Neural cell (in vitro differentiated cells): ENCODE results near the gene RAG2. TPM values are rescaled to one million over a fixed set of nuclear protein-coding genes. Genes with fewer than 3 reads are reported as not detected.

ENCODE experiments used
- H2AFZ ChIP-seq: fragments of 200-600, 300-800 bp; sonication (generic), shearing (Covaris generic); 2 replicates; pipeline ENCODE4 v1.6.0; 2014; ENCODE audit warnings: low read depth, mild to moderate bottlenecking, antibody characterized with exemption, low read length, moderate library complexity
- H3F3A ChIP-seq: fragments of 200-600 bp; shearing (Covaris generic); 2 replicates; pipeline ENCODE4 v1.6.1; 2016; ENCODE audit warnings: mild to moderate bottlenecking, moderate library complexity, mixed read lengths, antibody characterized with exemption, low read length; ENCODE audit not compliant: insufficient read depth, poor library complexity, severe bottlenecking
- H3K27ac ChIP-seq: fragments of 200-600, 300-800 bp; sonication (generic), shearing (Covaris generic); 2 replicates; pipeline ENCODE4 v1.5.1; 2014; ENCODE audit warnings: mild to moderate bottlenecking, low read length, moderate library complexity
- H3K27me3 ChIP-seq: fragments of 300-800, 200-600 bp; sonication (generic), shearing (Covaris generic); 2 replicates; pipeline ENCODE4 v1.6.0; 2014; ENCODE audit warnings: mild to moderate bottlenecking, low read depth, low read length, moderate library complexity; ENCODE audit not compliant: insufficient read depth
- H3K36me3 ChIP-seq: fragments of 300-800, 200-600 bp; sonication (generic), shearing (Covaris generic); 2 replicates; pipeline ENCODE4 v1.5.1; 2014; ENCODE audit warnings: mild to moderate bottlenecking, antibody characterized with exemption, low read length, moderate library complexity; ENCODE audit not compliant: insufficient read depth
- H3K4me2 ChIP-seq: fragments of 300-800, 200-600 bp; sonication (generic), shearing (Covaris generic); 2 replicates; pipeline ENCODE4 v1.6.0; 2014; ENCODE audit warnings: mild to moderate bottlenecking, low read length
- H3K4me3 ChIP-seq: fragments of 300-800, 200-600 bp; sonication (generic), shearing (Covaris generic); 2 replicates; pipeline ENCODE4 v1.5.1; 2014; ENCODE audit warnings: mild to moderate bottlenecking, low read length, moderate library complexity
- H3K79me2 ChIP-seq: fragments of 200-600 bp; shearing (Covaris generic); replicated peaks from 2 replicates; pipeline ENCODE4 v1.6.0; 2014; ENCODE audit warnings: mild to moderate bottlenecking, low read length, moderate library complexity; ENCODE audit not compliant: insufficient read depth
- H3K9ac ChIP-seq: fragments of 300-800, 200-600 bp; sonication (generic), shearing (Covaris generic); 2 replicates; pipeline ENCODE4 v1.6.1; 2016; ENCODE audit warnings: mild to moderate bottlenecking, low read length, mixed read lengths
- H3K9me2 ChIP-seq: fragments of 200-600 bp; shearing (Covaris generic); 2 replicates; pipeline ENCODE4 v1.6.1; 2016; ENCODE audit warnings: mild to moderate bottlenecking, low read length, mixed read lengths; ENCODE audit not compliant: insufficient read depth
- H3K9me3 ChIP-seq: fragments of 200-600, 300-800 bp; sonication (generic), shearing (Covaris generic); 2 replicates; pipeline ENCODE4 v1.6.1; 2016; ENCODE audit warnings: mild to moderate bottlenecking, mixed run types, low read length, moderate library complexity, mixed read lengths
- H4K20me1 ChIP-seq: fragments of 200-600 bp; shearing (Covaris generic); 2 replicates; pipeline ENCODE4 v1.6.1; 2016; ENCODE audit warnings: mild to moderate bottlenecking, mixed run types; ENCODE audit not compliant: insufficient read depth
- CTCF ChIP-seq: fragments of 450-650 bp; IDR thresholded peaks from 2 replicates; pipeline ENCODE4 v1.5.1; 2014; ENCODE audit warnings: antibody characterized with exemption, mild to moderate bottlenecking, moderate library complexity; ENCODE audit not compliant: poor library complexity, severe bottlenecking
- EP300 ChIP-seq: fragments of 450-650 bp; conservative IDR thresholded peaks from 2 replicates; pipeline ENCODE4 v1.6.1; 2014; ENCODE audit warnings: antibody characterized with exemption, mild to moderate bottlenecking, moderate library complexity; ENCODE audit not compliant: poor library complexity, severe bottlenecking
- EZH2 ChIP-seq: fragments of 200-600, 300-800 bp; shearing (Covaris generic), sonication (generic); IDR thresholded peaks from 2 replicates; pipeline ENCODE4 v1.6.1; 2014; ENCODE audit warnings: antibody characterized with exemption, low read length, borderline replicate concordance, mild to moderate bottlenecking; ENCODE audit not compliant: insufficient read depth, poor library complexity, severe bottlenecking
- MXI1 ChIP-seq: fragments of 450-650 bp; conservative IDR thresholded peaks from 2 replicates; pipeline ENCODE4 v1.6.1; 2014; ENCODE audit warnings: antibody characterized with exemption, mild to moderate bottlenecking; ENCODE audit not compliant: poor library complexity, severe bottlenecking
- POLR2AphosphoS5 ChIP-seq: IDR thresholded peaks from 2 replicates; pipeline ENCODE4 v1.6.1; 2012
- RAD21 ChIP-seq: fragments of 450-650 bp; conservative IDR thresholded peaks from 2 replicates; pipeline ENCODE4 v1.6.1; 2014; ENCODE audit warnings: antibody characterized with exemption, mild to moderate bottlenecking, moderate library complexity
- REST ChIP-seq: IDR thresholded peaks from 2 replicates; pipeline ENCODE4 v1.6.1; 2012; ENCODE audit warnings: borderline replicate concordance
- SMC3 ChIP-seq: fragments of 450-650 bp; conservative IDR thresholded peaks from 2 replicates; pipeline ENCODE4 v1.6.1; 2014; ENCODE audit warnings: antibody characterized with exemption, mild to moderate bottlenecking, moderate library complexity; ENCODE audit not compliant: poor library complexity
- TAF1 ChIP-seq: IDR thresholded peaks from 2 replicates; pipeline ENCODE4 v1.6.1; 2012; ENCODE audit warnings: low read depth
- polyA plus RNA-seq: library from polyadenylated mRNA; depleted of rRNA; stranded (reverse); fragments of >200 nt; gene quantifications from 2 replicates; pipeline ENCODE4 v1.2.3, GENCODE V29; 2014

The RAG2 gene
- polyA plus RNA-seq, 1 donor from 2014 or later: not detected

GRCh38 chr11:36566407-36567053 lies 31.5 kb downstream of the RAG2 start:
- Histone ChIP-seq H3K27ac (no peak overlapping the region), H3K4me3 (no peak overlapping the region), H3K79me2 (no peaks in the 10 kb centered on the region), H3K9me2 (no peaks in the 10 kb centered on the region), H2AFZ (no peak overlapping the region), H3K36me3 (no peaks in the 10 kb centered on the region), H3K9ac (no peak overlapping the region), H3K27me3 (no peaks in the 10 kb centered on the region), H3K9me3 (no peaks in the 10 kb centered on the region), H3K4me2 (no peak overlapping the region), H4K20me1 (no peaks in the 10 kb centered on the region), H3F3A (no peaks in the 10 kb centered on the region)
- TF ChIP-seq CTCF (no peak), POLR2AphosphoS5 (no peak), TAF1 (no peak), SMC3 (no peak), EP300 (no peak), REST (no peak), RAD21 (no peak), MXI1 (no peak)

- H3K4me2 ChIP-seq: no peak overlapping the region
- no peak overlapping the region for H3K27ac ChIP-seq
- H3K36me3 ChIP-seq: no peaks in the 10 kb centered on the region
- no peaks in the 10 kb centered on the region for H3K9me2 ChIP-seq
- no peaks in the 10 kb centered on the region for H3F3A ChIP-seq
- no peak overlapping the region for H3K4me3 ChIP-seq
- no peaks in the 10 kb centered on the region for H4K20me1 ChIP-seq
- no peak overlapping the region for H3K9ac ChIP-seq
- no peaks in the 10 kb centered on the region for H3K9me3 ChIP-seq
- TF ChIP-seq RAD21 (no peak), EZH2 (no peak), EP300 (no peak)
- H2AFZ ChIP-seq: no peak overlapping the region
- no peaks in the 10 kb centered on the region for H3K27me3 ChIP-seq
- no peaks in the 10 kb centered on the region for H3K79me2 ChIP-seq
Observed at GRCh38 chr11:36565031-36565610, 32.9 kb downstream of the RAG2 start.
